ENCODE data around the gene PDE6B. TPM values are rescaled to one million over a fixed set of nuclear protein-coding genes. Genes with fewer than 3 reads are reported as not detected.
"Not testable (repeated sequence)": the region's sequence is repeated elsewhere in the genome, so short reads cannot be mapped to it uniquely, and the experiment has no call there.

Gene PDE6B
- polyA plus RNA-seq, 1 experiment: 0.64 TPM

DNA sequence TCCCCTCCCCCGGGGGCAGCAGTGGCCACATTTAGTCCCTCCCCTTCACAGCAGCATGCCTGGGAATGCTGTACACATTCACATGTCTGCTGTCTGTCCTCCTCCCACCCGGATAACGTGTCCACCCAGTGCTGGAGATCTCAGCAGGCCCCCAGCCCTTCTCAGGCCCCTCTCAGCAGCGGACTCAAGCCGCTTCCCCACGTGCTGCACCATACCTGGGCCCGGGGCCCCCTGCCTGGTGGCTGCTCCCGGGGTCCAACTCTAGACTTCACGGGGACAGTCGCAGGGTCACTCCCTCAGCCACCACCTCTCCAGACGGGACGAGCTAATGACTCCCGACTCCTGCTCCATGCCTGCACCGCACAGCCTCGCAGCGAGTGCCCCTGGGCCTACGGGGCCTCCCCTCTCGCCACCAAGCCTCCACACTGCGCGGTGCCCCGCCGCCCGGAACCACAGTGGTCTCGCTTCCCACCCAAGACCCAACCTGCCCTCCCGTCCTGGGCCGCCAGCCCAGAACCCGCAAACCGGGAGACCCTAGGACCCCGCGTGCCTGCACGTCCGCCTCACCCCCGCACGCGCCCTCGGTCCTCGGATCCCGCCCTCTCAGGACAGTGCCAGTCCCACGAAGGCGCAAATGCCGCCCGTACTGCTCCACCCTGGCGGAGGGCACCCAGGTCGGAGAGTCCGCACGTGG lies 79.0 kb downstream of the PDE6B start:
- POLR2A ChIA-PET: no interaction called here
- DNase-seq (ENCODE audit: low read depth, low spot score): no peak

DNA sequence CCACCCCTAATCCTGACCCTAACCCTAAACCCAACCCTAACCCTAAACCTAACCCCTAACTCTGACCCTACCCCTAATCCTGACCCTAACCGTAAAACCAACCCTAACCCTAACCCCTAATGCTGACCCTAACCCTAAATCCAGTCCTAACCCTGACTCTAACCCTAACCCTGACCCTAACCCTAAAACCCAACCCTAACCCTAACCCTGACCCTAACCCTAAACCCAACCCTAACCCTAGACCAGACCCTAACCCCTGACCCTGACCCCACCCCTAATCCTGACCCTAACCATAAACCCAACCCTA lies 79.6 kb downstream of the PDE6B start:
- Histone ChIP-seq H3K4me3 (ENCODE audit: low read depth, low read length) (peak overlapping the region; percentile 62; the same call in 1 of the 2 replicates), H3K27ac (ENCODE audit: low read depth, low read length) (no peak overlapping the region), H3K27me3 (ENCODE audit: control insufficient read depth, insufficient read depth, low read length) (peaks cover 5% of the 10 kb centered on the region), H3K9me3 (ENCODE audit: control insufficient read depth, insufficient read depth, low read length) (no peaks in the 10 kb centered on the region; the same call in 1 of the 2 replicates)
- CTCF ChIA-PET: no interaction called here
- TF ChIP-seq, protein P1, sequence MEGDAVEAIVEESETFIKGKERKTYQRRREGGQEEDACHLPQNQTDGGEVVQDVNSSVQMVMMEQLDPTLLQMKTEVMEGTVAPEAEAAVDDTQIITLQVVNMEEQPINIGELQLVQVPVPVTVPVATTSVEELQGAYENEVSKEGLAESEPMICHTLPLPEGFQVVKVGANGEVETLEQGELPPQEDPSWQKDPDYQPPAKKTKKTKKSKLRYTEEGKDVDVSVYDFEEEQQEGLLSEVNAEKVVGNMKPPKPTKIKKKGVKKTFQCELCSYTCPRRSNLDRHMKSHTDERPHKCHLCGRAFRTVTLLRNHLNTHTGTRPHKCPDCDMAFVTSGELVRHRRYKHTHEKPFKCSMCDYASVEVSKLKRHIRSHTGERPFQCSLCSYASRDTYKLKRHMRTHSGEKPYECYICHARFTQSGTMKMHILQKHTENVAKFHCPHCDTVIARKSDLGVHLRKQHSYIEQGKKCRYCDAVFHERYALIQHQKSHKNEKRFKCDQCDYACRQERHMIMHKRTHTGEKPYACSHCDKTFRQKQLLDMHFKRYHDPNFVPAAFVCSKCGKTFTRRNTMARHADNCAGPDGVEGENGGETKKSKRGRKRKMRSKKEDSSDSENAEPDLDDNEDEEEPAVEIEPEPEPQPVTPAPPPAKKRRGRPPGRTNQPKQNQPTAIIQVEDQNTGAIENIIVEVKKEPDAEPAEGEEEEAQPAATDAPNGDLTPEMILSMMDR (IDR thresholded peaks at IDR 0.05; ENCODE audit: low read depth, low read length): no peak
- no peak for DNase-seq (ENCODE audit: low read depth, low spot score)
- POLR2A ChIA-PET: no interaction called here

More for the DNA sequence above, 79.0 kb downstream of the PDE6B start:
- TF ChIP-seq, protein P1 (IDR thresholded peaks at IDR 0.05; ENCODE audit: low read depth, low read length): no peak
- CTCF ChIA-PET: no interaction called here
- H3K9me3 ChIP-seq (ENCODE audit: control insufficient read depth, insufficient read depth, low read length): no peaks in the 10 kb centered on the region; the same call in 1 of the 2 replicates
- no peak overlapping the region for H3K27ac ChIP-seq (ENCODE audit: low read depth, low read length)
- no peak overlapping the region for H3K4me3 ChIP-seq (ENCODE audit: low read depth, low read length)
- peaks cover 5% of the 10 kb centered on the region for H3K27me3 ChIP-seq (ENCODE audit: control insufficient read depth, insufficient read depth, low read length)

DNA sequence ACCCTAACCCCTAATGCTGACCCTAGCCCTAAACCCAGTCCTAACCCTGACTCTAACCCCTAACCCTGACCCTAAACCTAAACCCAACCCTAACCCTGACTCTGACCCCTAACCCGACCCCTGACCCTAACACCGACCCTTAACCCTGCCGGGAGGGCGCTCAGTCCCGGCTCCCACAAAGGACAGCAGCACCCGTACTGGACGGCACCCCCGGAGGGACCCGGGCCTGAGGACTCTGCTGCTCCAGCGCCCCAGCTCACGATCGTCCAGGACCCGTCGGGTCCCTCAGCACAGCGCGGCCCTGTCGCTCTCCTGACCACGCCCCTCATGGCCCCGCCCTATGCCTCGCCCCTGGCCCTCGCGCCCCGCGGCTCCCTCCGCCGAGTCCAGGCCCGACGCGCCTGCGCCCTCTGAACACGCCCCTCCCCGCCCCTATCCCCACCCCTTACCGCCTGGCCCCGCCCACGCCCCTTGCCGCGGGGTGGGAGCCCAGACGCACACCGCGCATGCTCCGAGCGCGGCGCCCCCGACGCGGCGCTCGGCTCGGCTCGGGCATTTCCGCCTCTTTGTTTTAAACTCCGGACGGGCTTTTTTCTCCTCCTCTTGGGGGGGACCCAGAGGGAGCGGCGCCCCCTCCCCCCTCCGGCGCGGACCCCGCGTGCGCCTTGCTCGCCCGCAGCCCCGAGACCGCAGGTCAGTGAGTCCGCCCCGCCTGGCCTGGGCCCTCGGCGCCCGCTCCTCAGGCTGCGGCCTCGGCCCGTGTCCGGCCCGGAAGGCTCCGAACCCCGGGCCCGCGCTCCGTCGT lies 80.1 kb downstream of the PDE6B start, which contains the start of gene PCGF3:
Gene PCGF3 (plus strand): TSS at position 555 of the 805 bp plus-strand sequence. CDS start 27,849 bp downstream, outside the sequence.
- ChIA-PET CTCF (no interaction called here), POLR2A (no interaction called here)
- peak within 1 kb of the TSS; percentile 78 for H3K4me3 ChIP-seq (ENCODE audit: low read depth, low read length)
- H3K27ac ChIP-seq (ENCODE audit: low read depth, low read length): no peak within 1 kb of the TSS
- TF ChIP-seq, protein P1 (IDR thresholded peaks at IDR 0.05; ENCODE audit: low read depth, low read length): no peak
- H3K9me3 ChIP-seq (ENCODE audit: control insufficient read depth, insufficient read depth, low read length): no peaks in the 10 kb centered on the region; the same call in 1 of the 2 replicates
- peak; percentile 85 for DNase-seq (ENCODE audit: low read depth, low spot score)
- peaks cover 5% of the 10 kb centered on the region for H3K27me3 ChIP-seq (ENCODE audit: control insufficient read depth, insufficient read depth, low read length)

- H3K9me3 ChIP-seq (ENCODE audit: control insufficient read depth, insufficient read depth, low read length); H3K27me3 ChIP-seq (ENCODE audit: control insufficient read depth, insufficient read depth, low read length); POLR2A ChIA-PET; CTCF ChIA-PET; H3K27ac ChIP-seq (ENCODE audit: low read depth, low read length); DNase-seq (ENCODE audit: low read depth, low spot score): not testable (repeated sequence)
- H3K4me3 ChIP-seq (ENCODE audit: low read depth, low read length): peak overlapping the region; percentile 78
Observed at GRCh38 chr4:706083-706633, 80.8 kb downstream of the PDE6B start.

DNA sequence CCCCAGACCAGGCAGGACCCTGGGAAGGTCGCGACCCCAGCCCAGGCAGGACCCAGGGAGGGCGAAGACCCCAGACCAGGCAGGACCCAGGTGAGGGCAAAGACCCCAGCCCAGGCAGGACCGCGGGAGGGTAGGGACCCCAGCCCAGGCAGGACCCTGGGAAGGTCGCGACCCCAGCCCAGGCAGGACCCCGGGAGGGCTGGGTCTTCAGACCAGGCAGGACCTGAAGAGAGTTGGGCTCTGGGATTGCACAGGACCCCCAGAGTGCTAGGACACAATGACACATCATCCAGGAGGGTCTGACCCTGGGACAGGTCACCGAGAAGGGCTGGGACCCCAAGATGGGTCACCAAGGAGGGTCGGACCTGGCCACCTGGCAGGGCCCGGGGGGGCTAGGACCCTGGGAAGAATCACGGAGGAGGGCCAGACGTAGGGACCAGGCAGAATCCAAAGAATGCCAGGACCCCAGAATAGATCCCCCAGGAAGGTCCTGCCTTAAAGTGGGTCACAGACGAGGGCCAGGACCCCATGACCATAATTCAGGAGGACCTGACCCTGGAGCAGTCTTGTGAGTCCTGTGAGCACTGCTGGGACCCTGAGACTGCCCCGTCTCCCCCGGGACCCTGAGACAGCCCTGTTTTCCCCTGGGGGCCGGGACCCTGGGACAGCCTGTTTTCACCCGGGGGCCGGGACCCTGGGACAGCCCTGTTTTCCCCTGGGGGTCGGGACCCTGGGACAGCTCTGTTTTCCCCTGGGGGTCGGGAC lies 81.6 kb downstream of the PDE6B start:
- CTCF ChIA-PET: interaction anchor here (1.4 kb wide), 1 partner anchor 35 kb away, joined by 7 read pairs; no protein-coding TSS in a partner anchor

More for the DNA sequence above, 81.6 kb downstream of the PDE6B start:
- POLR2A ChIA-PET: no interaction called here
- H3K9me3 ChIP-seq (ENCODE audit: control insufficient read depth, insufficient read depth, low read length): no peaks in the 10 kb centered on the region; the same call in 1 of the 2 replicates
- DNase-seq (ENCODE audit: low read depth, low spot score): no peak
- peak overlapping the region; percentile 78 for H3K4me3 ChIP-seq (ENCODE audit: low read depth, low read length)
- TF ChIP-seq, protein P1 (IDR thresholded peaks at IDR 0.05; ENCODE audit: low read depth, low read length): no peak
- peaks cover 2% of the 10 kb centered on the region for H3K27me3 ChIP-seq (ENCODE audit: control insufficient read depth, insufficient read depth, low read length)
- no peak overlapping the region for H3K27ac ChIP-seq (ENCODE audit: low read depth, low read length)

All from AG04450 (cell line).